ACC112 (cell line): ENCODE data around the gene KY.

Source experiments
- H2AFZ ChIP-seq: fragments of 200-600 bp; sonication (generic); one replicate; pipeline ENCODE4 v1.6.0; 2017; ENCODE audit warnings: antibody characterized with exemption, low read length; ENCODE audit not compliant: unreplicated experiment
- H3K27ac ChIP-seq: fragments of 200-600 bp; sonication (generic); 2 replicates; pipeline ENCODE4 v1.5.1; 2014; ENCODE audit warnings: low read depth, mild to moderate bottlenecking, antibody characterized with exemption, low read length, moderate library complexity
- H3K27me3 ChIP-seq: fragments of 200-600 bp; sonication (generic); 2 replicates; pipeline ENCODE4 v1.6.1; 2014; ENCODE audit warnings: mild to moderate bottlenecking, antibody characterized with exemption, low read length, moderate library complexity, mixed read lengths; ENCODE audit not compliant: insufficient read depth
- H3K36me3 ChIP-seq: fragments of 200-600 bp; sonication (generic); 2 replicates; pipeline ENCODE4 v1.6.1; 2016; ENCODE audit warnings: mild to moderate bottlenecking, antibody characterized with exemption, low read length, moderate library complexity, mixed read lengths; ENCODE audit not compliant: insufficient read depth
- H3K4me1 ChIP-seq: fragments of 200-600 bp; sonication (generic); one replicate; pipeline ENCODE4 v1.6.1; 2016; ENCODE audit warnings: low read length, mixed read lengths; ENCODE audit not compliant: insufficient read depth, unreplicated experiment, control insufficient read depth
- H3K4me3 ChIP-seq: fragments of 200-600 bp; sonication (generic); 2 replicates; pipeline ENCODE4 v1.5.1; 2014; ENCODE audit warnings: mild to moderate bottlenecking, low read depth, low read length
- H3K79me2 ChIP-seq: fragments of 200-600 bp; sonication (generic); one replicate; pipeline ENCODE4 v1.6.0; 2016; ENCODE audit warnings: low read length; ENCODE audit not compliant: control insufficient read depth, unreplicated experiment, insufficient read depth

The KY gene

DNA sequence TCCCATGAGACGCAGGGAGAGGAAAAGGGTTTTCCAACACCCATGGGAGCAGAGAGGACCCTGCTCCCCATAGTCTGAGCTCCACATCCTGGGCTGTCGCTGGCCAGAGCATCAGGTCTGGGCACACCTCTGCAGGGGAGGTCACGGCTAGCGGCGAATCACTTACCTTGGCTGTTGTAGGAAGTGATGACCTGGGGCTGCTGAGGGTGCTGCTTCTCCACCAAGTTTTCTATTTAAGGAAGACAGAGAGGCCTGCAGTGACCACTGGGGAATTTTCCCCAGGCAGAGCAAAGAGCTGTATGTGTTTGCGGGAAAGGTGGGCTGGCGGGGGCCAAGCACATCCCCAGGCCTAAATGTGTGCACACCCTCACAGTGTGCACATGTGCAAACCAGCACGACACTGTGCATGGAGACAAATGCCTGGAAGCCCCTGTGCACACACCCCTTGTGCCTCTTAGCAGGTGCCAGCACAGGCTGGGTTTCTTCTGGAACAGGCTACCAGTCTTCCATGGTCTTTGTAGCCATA is 7.6 kb downstream of the KY start:
- Histone ChIP-seq H3K36me3 (no peaks in the 10 kb centered on the region), H3K27ac (no peak overlapping the region), H3K79me2 (no peaks in the 10 kb centered on the region), H2AFZ (no peak overlapping the region), H3K4me3 (no peak overlapping the region), H3K4me1 (no peaks in the 10 kb centered on the region), H3K27me3 (no peaks in the 10 kb centered on the region)

DNA sequence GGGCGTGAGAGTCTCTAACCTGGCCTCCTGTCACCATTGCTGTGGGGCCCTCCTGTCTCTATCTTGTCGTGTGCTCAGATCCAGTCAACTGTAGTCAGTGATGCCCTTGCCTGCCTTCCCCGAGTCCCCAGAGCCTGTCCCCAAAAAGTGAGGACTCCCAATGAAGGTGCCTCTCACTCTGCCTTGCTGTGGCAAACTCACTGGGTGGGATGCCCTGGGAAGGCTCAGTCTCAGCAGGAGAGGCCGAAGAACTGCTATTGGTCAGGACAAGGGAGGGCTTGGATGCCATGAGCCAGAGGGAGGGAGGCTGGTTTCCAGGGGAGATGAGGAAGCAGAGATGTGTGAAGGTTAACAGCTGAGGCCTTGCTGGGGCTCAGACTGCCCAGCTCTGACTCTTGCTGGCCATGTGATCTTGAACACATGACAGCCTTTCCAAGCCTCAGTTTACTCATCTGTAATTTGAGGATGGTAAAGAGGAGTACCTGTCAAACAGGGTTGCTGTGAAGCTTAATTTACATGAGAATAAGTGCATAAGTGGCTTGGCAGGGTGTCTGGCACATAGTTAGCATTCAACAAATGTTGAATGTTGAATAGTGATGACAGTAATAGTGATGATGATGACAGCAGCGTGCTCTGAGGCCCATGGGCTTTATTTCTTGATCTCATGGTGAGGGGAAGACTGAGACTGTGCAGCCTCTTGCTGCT is 8.2 kb downstream of the KY start:
- H3K4me3 ChIP-seq: no peak overlapping the region
- no peak overlapping the region for H2AFZ ChIP-seq
- no peak overlapping the region for H3K27ac ChIP-seq
- H3K79me2 ChIP-seq: no peaks in the 10 kb centered on the region
- no peaks in the 10 kb centered on the region for H3K27me3 ChIP-seq
- H3K4me1 ChIP-seq: no peaks in the 10 kb centered on the region
- no peaks in the 10 kb centered on the region for H3K36me3 ChIP-seq

DNA sequence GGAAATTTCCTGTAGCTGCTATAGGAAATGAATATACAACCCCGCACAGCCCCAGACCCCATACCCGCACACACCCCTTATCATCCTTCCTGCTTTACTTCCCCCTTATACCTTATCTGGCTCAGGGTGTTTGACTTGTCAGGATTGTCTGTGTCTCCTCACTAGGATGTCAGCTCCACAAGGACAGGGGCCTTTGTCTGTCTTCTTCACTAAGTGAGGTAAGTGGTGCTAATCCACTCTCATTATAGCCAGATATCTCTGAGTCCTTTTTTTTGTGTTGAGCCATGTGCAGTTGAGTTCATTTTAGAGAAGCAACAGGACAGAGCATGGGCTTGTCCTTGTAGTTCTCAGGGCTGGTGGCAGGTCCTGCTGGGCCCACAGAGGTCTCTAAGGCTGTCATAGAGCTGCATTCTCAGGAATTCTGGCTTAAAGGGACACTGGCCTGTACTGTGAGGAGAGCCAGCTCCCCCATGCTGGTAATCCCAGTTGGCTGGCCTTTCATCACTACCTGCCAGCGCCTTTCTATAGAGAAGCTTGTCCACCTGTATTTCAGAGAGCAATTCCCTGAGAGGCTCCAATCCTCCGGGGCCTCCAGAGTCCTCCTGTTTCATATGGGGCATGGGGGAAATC is 9.0 kb downstream of the KY start:
- Histone ChIP-seq H3K4me1 (no peaks in the 10 kb centered on the region), H3K79me2 (no peaks in the 10 kb centered on the region), H3K27ac (no peak overlapping the region), H2AFZ (no peak overlapping the region), H3K4me3 (no peak overlapping the region), H3K36me3 (no peaks in the 10 kb centered on the region), H3K27me3 (no peaks in the 10 kb centered on the region)

DNA sequence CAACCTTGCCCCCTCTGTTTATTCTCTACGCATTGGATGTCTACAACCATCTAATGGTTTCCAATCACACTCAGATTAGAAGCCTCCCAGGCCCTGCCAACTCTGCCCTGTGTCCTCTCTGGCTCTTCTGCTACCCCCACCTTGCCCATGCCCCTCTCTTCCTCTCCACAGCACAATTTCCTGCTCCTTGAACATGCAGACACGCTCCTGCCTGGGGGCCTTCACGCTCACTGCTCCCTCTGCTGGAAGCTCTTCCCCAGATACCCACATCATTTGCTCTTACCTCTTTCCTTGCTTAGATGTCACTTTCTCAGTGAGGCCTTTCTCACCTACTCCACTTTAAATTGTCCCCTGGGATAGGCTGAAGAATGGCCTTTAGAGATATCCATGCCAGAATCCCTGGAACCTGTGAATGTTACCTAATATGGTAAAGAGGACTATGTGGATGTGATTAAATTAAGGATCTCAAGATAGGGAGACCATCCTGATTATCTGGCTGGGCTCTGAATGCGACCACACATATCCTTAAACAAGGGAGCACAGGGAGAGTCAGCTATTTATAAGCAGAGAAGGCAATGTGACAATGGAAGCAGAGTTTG is 9.9 kb downstream of the KY start:
- H3K36me3 ChIP-seq: no peaks in the 10 kb centered on the region
- H3K27ac ChIP-seq: no peak overlapping the region
- no peaks in the 10 kb centered on the region for H3K4me1 ChIP-seq
- no peak overlapping the region for H2AFZ ChIP-seq
- no peaks in the 10 kb centered on the region for H3K27me3 ChIP-seq
- no peaks in the 10 kb centered on the region for H3K79me2 ChIP-seq
- H3K4me3 ChIP-seq: no peak overlapping the region

DNA sequence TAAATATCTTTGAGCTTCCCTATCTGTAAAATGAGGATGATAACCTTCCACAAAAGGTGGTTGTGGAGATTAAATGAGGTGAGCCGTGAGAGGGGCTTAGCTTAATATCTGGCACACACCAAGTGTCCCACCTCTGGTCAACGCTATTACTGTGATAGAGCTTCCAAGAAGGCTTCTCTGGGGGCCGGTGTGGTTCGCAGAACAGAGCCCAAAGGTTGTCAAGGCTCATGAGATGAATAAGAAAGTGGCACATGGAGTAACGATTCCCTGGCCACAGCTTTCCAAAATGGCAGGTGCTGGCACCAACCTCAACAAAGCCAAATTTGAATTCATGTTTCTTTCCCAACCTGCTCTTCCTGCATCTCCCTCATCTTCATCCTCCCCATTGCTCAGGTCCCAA is 10.4 kb downstream of the KY start:
- no peak overlapping the region for H3K4me3 ChIP-seq
- H3K36me3 ChIP-seq: no peaks in the 10 kb centered on the region
- no peaks in the 10 kb centered on the region for H3K27me3 ChIP-seq
- H3K27ac ChIP-seq: no peak overlapping the region
- H3K4me1 ChIP-seq: no peaks in the 10 kb centered on the region
- no peaks in the 10 kb centered on the region for H3K79me2 ChIP-seq
- no peak overlapping the region for H2AFZ ChIP-seq

DNA sequence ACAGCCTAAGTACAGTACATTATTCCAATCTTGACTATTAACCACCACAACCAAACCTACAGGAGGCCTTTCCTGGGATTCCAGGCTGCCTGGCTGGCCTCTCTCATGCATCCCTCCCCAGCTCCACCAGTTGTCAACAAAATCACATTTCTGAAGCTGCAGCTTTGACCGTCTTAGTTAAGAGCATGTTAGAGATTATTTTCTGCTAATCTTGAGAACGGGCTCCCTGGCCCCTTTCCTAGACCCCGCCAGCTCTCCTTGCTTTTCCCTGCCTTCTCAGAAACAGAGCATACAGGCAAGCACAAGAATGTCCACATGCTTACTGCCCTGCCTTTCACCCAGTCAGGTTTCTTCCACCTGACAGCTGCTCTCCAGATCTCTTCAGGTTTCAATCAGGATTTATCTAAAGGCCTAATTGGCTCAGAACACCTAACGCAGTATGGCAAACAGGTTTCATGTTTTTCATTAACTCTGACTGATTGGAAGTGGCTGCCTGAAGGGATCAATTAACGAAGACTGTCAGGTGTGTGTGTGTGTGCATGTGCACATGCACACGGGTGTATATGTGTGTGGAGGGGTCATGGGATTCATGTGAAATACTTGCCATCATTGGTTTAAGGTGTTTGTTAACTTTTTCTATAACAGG is 12.3 kb downstream of the KY start:
- Histone ChIP-seq H3K79me2 (no peaks in the 10 kb centered on the region), H3K4me3 (no peak overlapping the region), H3K4me1 (no peaks in the 10 kb centered on the region), H3K27ac (no peak overlapping the region), H3K27me3 (no peaks in the 10 kb centered on the region), H2AFZ (no peak overlapping the region), H3K36me3 (no peaks in the 10 kb centered on the region)

DNA sequence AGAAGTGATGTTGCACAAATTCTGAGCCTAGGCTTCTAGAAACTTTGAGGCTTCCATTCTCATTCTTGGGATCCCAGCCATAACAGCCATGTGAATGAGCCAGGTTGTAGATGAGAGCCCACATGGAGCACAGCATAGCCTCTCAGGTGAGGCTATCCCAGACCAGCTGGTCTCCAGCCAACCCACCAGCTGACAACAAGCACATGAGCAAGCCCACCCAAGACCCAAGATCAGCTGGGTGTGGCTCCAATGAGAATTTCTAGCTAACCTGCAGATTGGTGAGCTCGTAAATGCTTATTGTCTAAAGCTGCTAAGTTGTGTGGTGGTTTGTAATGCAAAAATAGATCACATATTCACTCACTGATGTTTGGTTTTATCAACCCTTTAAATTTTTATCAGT is 14.4 kb downstream of the KY start:
- H3K36me3 ChIP-seq: no peaks in the 10 kb centered on the region
- no peak overlapping the region for H3K27ac ChIP-seq
- H3K4me1 ChIP-seq: no peaks in the 10 kb centered on the region
- no peak overlapping the region for H3K4me3 ChIP-seq
- no peak overlapping the region for H2AFZ ChIP-seq
- no peaks in the 10 kb centered on the region for H3K27me3 ChIP-seq
- no peaks in the 10 kb centered on the region for H3K79me2 ChIP-seq

DNA sequence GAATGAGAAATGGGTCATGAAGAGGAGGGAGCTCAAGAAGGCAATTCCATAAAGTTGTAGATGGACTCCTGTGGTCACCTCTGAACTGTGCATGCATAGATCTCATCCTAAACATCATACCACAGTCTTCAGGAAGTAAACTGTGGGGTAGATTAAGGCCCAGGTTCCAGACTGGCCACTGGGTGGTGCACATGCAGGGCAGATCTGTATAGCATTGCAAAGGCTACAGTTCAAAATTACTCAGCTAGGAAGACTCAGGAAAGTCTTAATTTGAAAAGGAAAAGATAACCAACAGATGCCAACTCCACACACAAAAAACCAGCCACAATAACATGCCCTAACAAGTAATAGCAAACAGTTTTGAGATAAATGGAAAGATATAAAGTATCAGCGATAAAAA is 20.3 kb downstream of the KY start:
- H2AFZ ChIP-seq: no peak overlapping the region
- no peaks in the 10 kb centered on the region for H3K79me2 ChIP-seq
- H3K36me3 ChIP-seq: no peaks in the 10 kb centered on the region
- H3K27ac ChIP-seq: no peak overlapping the region
- H3K4me1 ChIP-seq: peaks cover 6% of the 10 kb centered on the region
- no peak overlapping the region for H3K4me3 ChIP-seq
- H3K27me3 ChIP-seq: no peaks in the 10 kb centered on the region

DNA sequence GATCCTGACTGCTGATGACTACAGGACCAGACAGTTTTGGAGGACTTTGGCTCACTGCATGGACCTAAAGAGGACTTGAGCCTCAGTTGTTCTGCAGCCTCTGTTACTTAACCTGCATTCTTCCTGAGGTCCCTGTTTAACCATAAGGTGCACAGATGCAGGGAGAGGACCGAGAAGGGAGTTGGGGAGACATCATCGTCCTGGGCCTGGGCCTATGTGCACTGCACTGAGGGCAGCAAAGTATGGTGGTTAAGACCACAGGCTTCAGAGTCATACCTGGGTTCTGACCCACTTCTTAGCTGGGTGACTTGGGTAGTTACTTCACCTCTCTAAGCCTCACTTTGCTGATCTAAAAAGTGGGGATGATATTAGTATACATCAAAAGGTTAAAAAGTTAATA is 21.9 kb downstream of the KY start:
- Histone ChIP-seq H3K4me1 (peaks cover 6% of the 10 kb centered on the region), H2AFZ (no peak overlapping the region), H3K27me3 (no peaks in the 10 kb centered on the region), H3K27ac (no peak overlapping the region), H3K4me3 (no peak overlapping the region), H3K36me3 (no peaks in the 10 kb centered on the region), H3K79me2 (no peaks in the 10 kb centered on the region)

DNA sequence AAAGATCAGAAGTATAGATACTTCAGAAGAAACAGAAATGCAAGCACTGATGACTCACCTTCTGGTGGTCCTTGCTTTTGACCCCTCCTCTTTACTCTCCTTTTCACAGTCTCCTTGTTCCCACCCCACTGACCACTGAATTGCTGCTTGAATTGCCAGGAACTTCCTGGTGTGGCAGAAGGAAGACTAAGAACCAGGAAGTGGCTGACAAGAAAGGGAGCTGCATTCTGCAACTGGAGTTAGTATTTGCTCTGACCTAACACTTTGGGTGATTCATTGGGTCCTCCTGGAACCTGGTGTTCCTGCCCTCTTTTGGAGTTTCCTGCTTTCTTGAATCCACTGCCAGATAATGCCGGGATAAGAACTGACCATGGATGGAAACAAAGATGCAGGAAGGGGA is 23.0 kb downstream of the KY start:
- Histone ChIP-seq H3K27me3 (no peaks in the 10 kb centered on the region), H3K4me1 (peaks cover 6% of the 10 kb centered on the region), H3K4me3 (no peak overlapping the region), H3K79me2 (no peaks in the 10 kb centered on the region), H3K27ac (no peak overlapping the region), H3K36me3 (no peaks in the 10 kb centered on the region), H2AFZ (peak overlapping the region; percentile 26)
